GM18507 (cell line): ENCODE measurements around the gene GPHA2.

Source experiments
- DNase-seq: peaks from one replicate; pipeline ENCODE4 v3.0.0; 2011; ENCODE audit warnings: low read depth; ENCODE audit not compliant: insufficient read length; ENCODE audit errors: extremely low spot score
- FAIRE-seq: peaks from 2 replicates; lab custom pipeline; 2011; peaks lifted over from hg19 to GRCh38; lab: Jason Lieb, UNC

Gene GPHA2

DNA sequence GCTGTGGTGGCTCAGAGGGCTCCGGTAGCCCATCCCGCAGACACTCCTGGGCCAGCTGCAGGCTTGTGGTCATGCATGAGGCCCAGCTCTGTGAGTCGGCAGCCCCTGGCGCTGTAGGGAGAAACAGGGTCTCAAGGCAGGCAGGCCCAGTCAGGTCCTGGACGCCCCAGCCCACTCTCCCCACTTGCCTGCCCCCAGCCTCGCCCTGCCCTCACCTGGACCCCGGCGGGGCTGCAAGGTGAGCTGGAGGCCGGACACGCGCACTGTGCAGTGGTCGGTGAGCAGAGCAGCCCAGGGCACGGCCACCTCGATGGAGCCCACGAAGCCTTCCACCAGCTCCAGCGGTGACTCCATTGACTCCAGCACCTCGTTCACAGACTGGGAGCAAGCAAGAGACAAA is 21.6 kb downstream of the GPHA2 start:
- FAIRE-seq (no peak), DNase-seq (no peak)

GRCh38 chr11:64913171-64913727 is 22.4 kb downstream of the GPHA2 start:
- FAIRE-seq (no peak), DNase-seq (no peak)

DNA sequence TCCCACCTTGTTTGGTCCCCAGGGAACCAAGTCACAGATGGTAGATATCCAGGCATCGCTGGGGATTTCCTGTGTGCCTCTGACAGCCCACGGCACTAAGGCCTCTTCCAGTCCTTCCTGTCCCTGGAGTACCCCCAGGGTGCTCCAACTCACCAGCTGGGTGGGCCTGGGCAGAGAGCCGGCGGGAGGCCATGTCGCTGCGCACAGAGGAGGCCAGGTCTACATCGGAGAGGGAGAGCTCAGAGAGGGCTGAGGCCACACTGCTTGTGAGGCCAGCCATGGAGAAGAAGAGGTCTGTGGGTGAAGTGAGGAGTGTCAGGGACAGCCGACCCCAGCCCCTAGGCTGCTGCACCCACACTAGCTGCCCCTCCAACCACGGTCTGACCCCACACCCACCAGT is 24.0 kb downstream of the GPHA2 start:
- DNase-seq (no peak), FAIRE-seq (no peak)

DNA sequence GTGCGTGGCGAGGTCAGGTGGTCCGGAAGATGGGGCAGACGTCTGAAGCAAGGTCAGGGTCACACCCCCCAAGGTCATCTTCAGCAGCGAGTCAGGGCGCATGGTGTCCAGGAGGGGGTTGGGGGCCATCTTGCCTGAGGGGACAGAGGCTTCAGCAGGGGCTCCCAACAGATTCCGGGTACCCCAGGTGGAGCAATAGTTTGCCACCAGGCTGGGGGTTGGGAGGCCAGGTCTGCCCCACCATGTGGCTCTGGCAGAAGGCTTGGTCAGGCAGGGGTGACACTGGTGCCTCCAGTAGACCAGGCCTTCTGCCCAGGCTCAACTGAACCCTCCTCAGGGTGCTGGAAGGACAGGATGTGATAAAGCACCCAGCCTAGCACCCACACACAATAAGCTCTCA is 24.6 kb downstream of the GPHA2 start:
- FAIRE-seq: no peak
- DNase-seq: no peak

GRCh38 chr11:64910451-64911093 is 25.1 kb downstream of the GPHA2 start:
- DNase-seq: no peak
- no peak for FAIRE-seq

- DNase-seq: no peak
- FAIRE-seq: no peak
Measured at GRCh38 chr11:64909653-64910343, 25.9 kb downstream of the GPHA2 start.

- DNase-seq: no peak
- FAIRE-seq: no peak
Measured at GRCh38 chr11:64908766-64909165, 26.9 kb downstream of the GPHA2 start.

GRCh38 chr11:64906314-64906635 is 29.4 kb downstream of the GPHA2 start:
- no peak for FAIRE-seq

DNA sequence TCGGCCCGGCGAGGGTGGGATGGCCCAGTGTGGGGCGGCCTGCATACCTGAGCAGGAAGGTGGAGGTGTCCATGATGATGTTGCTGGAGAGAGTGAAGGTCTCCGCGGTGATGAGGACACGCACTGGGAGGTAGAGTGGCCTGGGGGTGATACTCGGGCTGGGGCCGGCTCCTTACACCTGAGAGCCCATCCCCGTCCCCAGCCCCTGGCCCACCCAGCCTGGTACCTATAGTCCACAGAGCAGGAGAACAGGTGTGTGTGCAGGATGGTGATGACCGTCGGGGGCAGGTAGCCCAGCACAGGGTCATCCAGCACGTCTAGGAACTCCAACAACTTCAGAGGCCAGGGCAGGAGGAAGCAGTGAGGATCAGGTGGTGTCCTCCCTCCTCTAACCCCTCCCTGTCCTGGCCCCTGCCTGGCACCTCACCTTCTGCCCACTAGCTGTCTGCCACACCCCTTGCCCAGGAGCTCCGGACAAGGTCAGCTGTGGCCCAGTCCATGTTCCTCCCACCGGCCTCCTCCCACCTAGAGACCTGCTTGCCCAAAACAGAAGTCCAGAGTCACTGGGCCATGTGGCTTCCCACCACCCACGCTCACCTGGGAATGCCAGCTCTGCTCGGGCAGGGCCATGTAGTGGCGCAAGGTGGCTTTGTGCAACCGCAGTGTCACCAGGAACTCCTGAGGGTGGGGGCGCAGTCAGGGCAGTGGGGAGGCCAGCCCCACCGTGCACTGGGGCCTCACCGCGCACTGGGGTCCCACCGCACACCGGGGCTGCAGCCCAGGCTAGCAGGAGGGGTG is 30.0 kb downstream of the GPHA2 start:
- DNase-seq (no peak), FAIRE-seq (no peak)

More at GRCh38 chr11:64906314-64906635, 29.4 kb downstream of the GPHA2 start:
- DNase-seq: no peak

GRCh38 chr11:64903291-64903833 is 32.3 kb downstream of the GPHA2 start:
- FAIRE-seq: no peak
- no peak for DNase-seq

DNA sequence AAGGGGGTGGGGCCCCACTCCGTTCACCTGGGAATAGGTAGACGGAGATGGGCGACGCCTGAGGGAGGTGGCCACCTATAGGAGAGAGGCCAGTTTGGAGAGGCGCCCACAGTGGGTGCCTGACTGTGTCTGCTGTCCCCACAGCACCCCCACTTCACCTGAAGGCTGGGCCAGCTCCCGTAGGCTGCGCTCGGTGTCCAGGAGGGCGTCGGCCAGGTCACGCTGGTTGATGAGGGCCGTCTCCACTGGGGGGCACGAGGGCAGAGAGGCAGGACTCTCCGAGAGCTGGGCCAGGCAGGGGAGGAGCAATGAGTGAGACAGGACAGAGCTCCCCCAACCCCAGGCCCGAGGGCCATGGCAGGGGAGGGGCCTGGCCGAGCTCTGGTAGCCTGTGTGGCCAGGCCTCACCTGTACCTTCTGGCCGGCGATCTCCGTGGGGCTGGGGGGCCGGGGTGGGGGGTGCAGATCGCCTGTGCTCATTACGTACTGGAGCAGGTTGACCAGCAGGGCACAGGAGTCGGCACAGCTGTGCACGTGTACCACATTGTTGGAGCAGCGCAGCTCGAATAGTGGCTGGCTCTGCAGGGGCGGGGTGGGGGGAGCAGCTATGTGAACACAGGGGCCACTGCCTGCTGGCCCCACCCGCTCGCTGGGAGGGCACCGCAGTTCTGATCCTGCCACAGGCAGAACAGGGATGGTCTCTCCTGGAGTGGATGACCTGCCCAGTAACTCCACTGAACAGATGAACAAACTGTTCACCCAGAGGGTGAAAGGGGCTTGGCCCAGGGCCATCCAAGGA is 33.4 kb downstream of the GPHA2 start:
- FAIRE-seq (no peak), DNase-seq (no peak)

DNA sequence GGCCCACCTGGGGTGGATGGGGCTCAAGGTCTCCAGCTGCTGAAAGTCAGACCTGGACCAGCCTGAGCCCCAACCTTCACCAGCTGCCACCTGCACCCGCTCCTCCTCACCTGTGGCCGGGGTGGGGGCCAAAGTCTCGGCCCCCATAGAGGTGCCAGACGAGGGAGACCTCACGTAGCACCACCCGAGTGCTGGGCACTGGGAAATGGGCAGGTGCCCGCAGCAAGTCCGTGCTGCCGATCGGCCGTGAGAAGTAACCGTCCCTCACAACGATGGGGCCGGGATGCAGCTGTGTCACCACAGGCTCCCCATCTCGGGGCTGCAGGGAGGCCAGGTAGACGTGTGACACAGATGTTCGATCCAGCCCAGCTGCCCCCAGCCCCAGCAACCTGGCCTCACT is 34.9 kb downstream of the GPHA2 start:
- no peak for FAIRE-seq

GRCh38 chr11:64900263-64900678 is 35.4 kb downstream of the GPHA2 start:
- peak; percentile 24 for FAIRE-seq

More for the DNA sequence above, 34.9 kb downstream of the GPHA2 start:
- no peak for DNase-seq

GRCh38 chr11:64898541-64898940 is 37.2 kb downstream of the GPHA2 start:
- FAIRE-seq: no peak
- no peak for DNase-seq

More at GRCh38 chr11:64900263-64900678, 35.4 kb downstream of the GPHA2 start:
- no peak for DNase-seq

- FAIRE-seq (no peak), DNase-seq (no peak)
Measured at GRCh38 chr11:64898076-64898445, 37.6 kb downstream of the GPHA2 start.

GRCh38 chr11:64897381-64898075 is 38.2 kb downstream of the GPHA2 start:
- FAIRE-seq (no peak), DNase-seq (no peak)

GRCh38 chr11:64896448-64897022 is 39.2 kb downstream of the GPHA2 start:
- FAIRE-seq (no peak), DNase-seq (no peak)

DNA sequence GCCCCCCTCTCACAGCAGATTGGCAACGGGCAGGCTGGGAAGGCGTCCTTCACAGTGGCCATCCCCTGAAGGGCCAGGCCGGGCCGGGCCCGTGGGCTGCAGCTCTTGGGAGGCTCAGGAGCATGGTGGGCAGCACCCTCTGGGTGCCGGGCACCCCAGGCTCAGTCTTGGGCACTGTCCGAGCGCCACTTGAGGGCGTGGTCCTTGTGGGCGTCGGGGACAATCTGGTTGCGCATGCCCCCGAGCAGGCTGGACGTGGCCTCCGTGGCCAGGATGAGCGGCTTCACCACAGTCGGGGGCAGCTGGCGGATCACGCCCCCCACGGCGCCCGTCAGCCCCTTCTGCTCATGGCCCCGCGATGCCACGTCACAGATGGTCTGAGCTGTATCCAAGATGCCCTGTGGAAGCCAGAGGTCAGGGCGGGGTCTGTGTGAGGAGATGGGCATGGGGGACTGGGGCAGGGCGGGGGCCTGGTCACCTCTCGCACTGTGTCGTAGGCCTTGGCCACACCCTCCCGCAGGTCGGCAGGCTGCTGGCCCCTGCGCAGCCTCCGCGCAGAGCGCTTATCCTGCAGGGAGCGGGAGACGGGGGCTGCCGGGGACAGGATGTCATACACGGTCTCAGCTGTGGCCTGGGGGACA is 40.8 kb downstream of the GPHA2 start:
- DNase-seq: no peak
- FAIRE-seq: no peak
